GM10248 (cell line): ENCODE data around the gene RNF187.

Experiments used
- CTCF ChIA-PET: fragments of 300-600 bp; sonication (Branson Sonifier 250); formaldehyde crosslinking; extraction: SDS; loops from one replicate; lab custom pipeline; 2021; ENCODE audit warnings: antibody characterized with exemption; lab: Yijun Ruan, JAX
- POLR2A ChIA-PET: fragments of 350-650 bp; sonication (Branson Sonifier 250); formaldehyde crosslinking; extraction: SDS; loops from one replicate; lab custom pipeline; 2020; ENCODE audit warnings: antibody characterized with exemption; lab: Yijun Ruan, JAX
- DNase-seq: peaks from one replicate; pipeline ENCODE4 v3.0.0; 2012; ENCODE audit errors: extremely low spot score
- TF ChIP-seq, protein P1 (sequence below): IDR thresholded peaks from 2 replicates; pipeline ENCODE4 v1.5.1; 2012; ENCODE audit warnings: mild to moderate bottlenecking, low read depth; ENCODE audit errors: extremely low read depth, missing control alignments, control extremely low read depth

The RNF187 gene

DNA sequence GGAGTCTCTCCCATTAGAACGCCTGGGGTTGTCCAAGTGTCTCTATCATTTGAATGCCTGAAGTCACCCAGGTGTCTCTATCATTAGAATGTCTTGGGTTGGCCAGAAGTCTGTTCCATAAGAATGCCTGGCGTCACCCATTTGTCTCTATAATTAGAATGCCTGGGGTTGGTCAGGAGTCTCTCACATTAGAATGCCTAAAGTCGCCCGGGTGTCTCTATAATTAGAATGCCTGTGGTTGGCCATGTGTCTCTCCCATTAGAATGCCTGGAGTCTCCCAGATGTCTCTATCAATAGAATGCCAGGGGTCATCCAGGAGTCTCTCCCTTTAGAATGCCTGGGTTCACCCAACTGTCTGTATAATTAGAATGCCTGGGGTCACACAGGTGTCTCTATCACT is 54.5 kb downstream of the RNF187 start:
- CTCF ChIA-PET, result no interaction called here
- TF ChIP-seq, protein P1, sequence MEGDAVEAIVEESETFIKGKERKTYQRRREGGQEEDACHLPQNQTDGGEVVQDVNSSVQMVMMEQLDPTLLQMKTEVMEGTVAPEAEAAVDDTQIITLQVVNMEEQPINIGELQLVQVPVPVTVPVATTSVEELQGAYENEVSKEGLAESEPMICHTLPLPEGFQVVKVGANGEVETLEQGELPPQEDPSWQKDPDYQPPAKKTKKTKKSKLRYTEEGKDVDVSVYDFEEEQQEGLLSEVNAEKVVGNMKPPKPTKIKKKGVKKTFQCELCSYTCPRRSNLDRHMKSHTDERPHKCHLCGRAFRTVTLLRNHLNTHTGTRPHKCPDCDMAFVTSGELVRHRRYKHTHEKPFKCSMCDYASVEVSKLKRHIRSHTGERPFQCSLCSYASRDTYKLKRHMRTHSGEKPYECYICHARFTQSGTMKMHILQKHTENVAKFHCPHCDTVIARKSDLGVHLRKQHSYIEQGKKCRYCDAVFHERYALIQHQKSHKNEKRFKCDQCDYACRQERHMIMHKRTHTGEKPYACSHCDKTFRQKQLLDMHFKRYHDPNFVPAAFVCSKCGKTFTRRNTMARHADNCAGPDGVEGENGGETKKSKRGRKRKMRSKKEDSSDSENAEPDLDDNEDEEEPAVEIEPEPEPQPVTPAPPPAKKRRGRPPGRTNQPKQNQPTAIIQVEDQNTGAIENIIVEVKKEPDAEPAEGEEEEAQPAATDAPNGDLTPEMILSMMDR, result no peak
- no peak for DNase-seq
- POLR2A ChIA-PET, result no interaction called here

DNA sequence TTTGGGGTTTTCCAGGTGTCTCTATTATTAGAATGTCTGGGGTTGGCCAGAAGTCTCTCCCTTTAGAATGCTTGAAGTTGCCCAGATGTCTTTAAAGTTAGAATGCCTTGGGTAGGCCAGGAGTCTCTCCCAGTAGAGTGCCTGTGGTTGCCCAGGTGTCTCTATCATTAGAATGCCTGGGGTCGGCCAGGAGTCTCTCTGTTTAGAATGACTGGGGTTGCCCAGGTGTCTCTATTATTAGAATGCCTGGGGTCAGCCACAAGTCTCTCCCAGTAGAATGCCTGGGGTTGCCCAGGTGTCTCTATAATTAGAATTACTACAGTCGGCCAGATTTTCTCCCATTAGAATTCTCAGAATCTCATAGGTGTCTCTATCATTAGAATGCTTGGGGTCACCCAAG is 55.2 kb downstream of the RNF187 start:
- TF ChIP-seq, protein P1, result no peak
- DNase-seq, result no peak
- CTCF ChIA-PET, result no interaction called here
- POLR2A ChIA-PET, result no interaction called here

DNA sequence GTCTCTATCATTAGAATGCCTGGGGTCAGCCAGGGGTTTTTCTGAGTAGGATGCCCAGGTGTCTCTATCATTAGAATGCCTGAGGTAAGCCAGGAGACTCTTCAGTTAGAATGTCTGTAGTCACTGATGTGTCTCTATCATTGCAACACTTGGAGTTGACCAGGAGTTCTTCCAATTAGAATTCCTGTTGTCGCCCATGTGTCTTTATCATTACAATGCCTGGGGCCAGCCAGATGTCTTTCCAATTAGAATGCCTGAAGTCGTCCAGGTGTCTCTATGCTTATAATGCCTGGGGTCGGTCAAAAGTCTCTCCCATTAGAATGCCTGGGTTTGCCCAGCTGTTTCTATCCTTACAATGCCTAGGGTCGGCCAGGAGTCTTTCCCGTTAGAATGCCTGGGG is 55.8 kb downstream of the RNF187 start:
- TF ChIP-seq, protein P1, result no peak
- ChIA-PET CTCF (no interaction called here), POLR2A (no interaction called here)
- no peak for DNase-seq

DNA sequence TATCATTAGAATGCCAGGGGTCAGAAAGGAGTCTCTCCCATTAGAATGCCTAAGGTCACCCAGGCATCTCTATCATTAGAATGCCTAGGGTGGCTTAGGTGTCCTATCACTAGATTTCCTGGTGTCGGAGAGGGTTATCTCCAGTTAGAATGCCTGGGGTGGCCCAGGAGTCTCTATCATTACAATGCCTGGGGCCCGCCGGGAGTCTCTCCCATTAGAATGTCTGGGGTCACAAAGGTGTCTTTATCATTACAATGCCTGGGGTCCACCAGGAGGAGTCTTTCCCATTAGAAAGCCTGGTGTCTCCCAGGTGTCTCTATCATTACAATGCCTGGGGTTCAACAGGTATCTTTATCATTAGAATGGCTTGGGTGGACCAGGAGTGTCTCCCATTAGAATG is 56.2 kb downstream of the RNF187 start:
- POLR2A ChIA-PET, result no interaction called here
- TF ChIP-seq, protein P1, result no peak
- CTCF ChIA-PET, result no interaction called here
- no peak for DNase-seq

DNA sequence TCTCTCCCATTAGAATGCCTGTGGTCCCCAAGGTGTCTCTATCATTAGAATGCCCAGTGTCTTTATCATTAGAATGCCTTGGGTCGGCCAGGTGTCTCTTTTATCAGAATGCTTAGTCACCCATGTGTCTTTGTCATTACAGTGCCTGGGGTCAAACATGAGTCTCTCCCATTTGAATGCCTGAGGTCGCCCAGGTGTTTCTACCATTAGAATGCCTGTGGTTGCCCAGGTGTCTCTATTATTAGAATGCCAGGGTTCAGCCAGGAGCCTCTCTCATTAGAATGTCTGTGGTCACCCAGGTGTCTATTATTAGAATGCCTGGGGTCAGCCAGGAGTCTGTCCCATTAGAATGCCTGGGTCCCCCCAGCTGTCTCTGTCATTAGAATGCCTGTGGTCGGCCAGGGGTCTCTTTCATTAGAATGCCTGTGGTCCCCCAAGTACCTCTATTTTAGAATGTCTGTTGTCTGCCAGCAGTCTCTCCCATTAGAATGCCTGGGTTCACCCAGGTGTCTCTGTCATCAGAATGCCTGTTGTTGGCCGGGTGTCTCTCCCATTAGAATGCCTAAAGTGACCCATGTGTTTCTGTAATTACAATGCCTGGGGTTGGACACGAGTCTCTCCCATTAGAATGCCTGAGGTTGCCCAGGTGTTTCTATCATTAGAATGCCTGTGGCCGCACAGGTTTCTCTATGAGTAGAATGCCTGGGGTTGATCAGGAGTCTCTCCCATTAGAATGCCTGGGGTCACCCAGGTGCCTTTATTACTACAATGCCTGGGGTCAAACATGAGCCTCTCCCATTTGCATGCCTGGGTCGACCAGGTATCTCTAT is 57.1 kb downstream of the RNF187 start:
- CTCF ChIA-PET, result no interaction called here
- TF ChIP-seq, protein P1, result no peak
- POLR2A ChIA-PET, result no interaction called here
- no peak for DNase-seq

DNA sequence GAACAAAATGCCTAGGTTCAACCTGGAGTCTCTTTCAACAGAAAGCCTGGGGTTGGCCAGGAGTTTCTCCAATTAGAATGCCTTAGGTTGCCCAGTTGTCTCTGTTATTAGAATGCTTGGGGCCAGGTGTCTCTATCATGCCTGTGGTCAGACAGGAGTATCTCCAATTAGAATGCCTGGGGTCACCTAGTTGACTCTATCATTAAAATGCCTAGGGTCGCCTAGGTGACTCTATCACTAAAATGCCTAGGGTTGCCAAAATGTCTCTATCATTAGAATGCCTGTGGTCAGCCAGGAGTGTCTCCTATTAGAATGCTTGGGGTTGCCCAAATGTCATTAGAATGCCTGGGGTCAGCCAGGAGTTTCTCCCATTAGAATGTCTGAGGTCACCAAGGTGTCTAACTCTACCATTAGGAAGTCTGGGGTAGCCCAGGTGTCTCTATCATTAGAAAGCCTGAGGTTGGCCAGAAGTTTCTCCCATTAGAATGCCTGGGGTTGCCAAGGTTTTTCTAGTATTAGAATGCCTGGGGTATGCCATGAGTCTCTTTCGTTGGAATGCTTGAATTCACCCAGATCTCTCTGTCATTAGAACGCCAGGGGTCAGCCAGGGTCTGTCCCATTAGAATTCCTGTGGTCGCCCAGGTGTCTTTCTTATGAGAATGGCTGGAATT is 57.9 kb downstream of the RNF187 start:
- no peak for DNase-seq
- ChIA-PET CTCF (no interaction called here), POLR2A (no interaction called here)
- TF ChIP-seq, protein P1, result no peak
